HCT116 (cell line): ENCODE results near the gene GSK3A. TPM values are rescaled to one million over a fixed set of nuclear protein-coding genes. Genes with fewer than 3 reads are reported as not detected.
A peak's percentile ranks its signal among the peaks of the same experiment; 100 is the strongest.

Experiments used
- ATAC-seq: fragments of 200-7000 bp; cut with Tn5 transposase; 2 replicates; pipeline ENCODE4 v1.9.1; 2020; ENCODE audit warnings: mild to moderate bottlenecking, moderate library complexity
- BruUV-seq: library from RNA; stranded (reverse); fragments of 400-500 nt; replicated peaks from 2 replicates; lab custom pipeline; 2021; lab: Mats Ljungman, UMichigan
- CTCF ChIA-PET: fragments of 300-600 bp; sonication (Branson Sonifier 250); formaldehyde crosslinking; loops from one replicate; lab custom pipeline; 2021; ENCODE audit warnings: antibody characterized with exemption; lab: Charles Lee
- POLR2A ChIA-PET: fragments of 300-600, 350-600 bp; sonication (Branson Sonifier 250); formaldehyde crosslinking; loops from one replicate; lab custom pipeline; 2021; ENCODE audit warnings: antibody characterized with exemption; lab: Charles Lee
- RAD21 ChIA-PET, 2 experiments: fragments of 300-600 bp; sonication (Branson Sonifier 250); formaldehyde crosslinking; loops; one replicate each; lab custom pipeline; 2023; ENCODE audit warnings: low total read pairs in 2 of 2; ENCODE audit not compliant: uncharacterized antibody in 2 of 2, unreplicated experiment in 2 of 2, low non-redundant PET in 1 of 2; lab: Charles Lee
- DNase-seq: peaks from one replicate; pipeline ENCODE4 v3.0.0-alpha.2; 2010; ENCODE audit warnings: low read depth, low spot score
- H2AFZ ChIP-seq: fragments of 200-600 bp; shearing (Covaris generic), sonication (generic); 2 replicates; pipeline ENCODE4 v1.6.1; 2017; ENCODE audit warnings: low read depth, mixed run types, mixed read lengths, antibody characterized with exemption, low read length; ENCODE audit not compliant: poor library complexity, severe bottlenecking
- H3K27ac ChIP-seq: 2 replicates; pipeline ENCODE4 v1.5.1; 2012; ENCODE audit warnings: low read depth, low read length
- H3K27me3 ChIP-seq: fragments of 200-600 bp; sonication (generic); 2 replicates; pipeline ENCODE4 v1.6.1; 2016; ENCODE audit warnings: mixed run types, low read length, mixed read lengths; ENCODE audit not compliant: insufficient read depth
- H3K36me3 ChIP-seq, 2 experiments: fragments of 200-500 bp in 1 of 2; fragments of 200-600 bp in 1 of 2; sonication (Bioruptor generic) in 1 of 2; sonication (generic) in 1 of 2; 2 replicates each; pipeline versions ENCODE4 v1.5.1 to v1.6.1; 2014 to 2016; ENCODE audit warnings: low read length in 2 of 2, inconsistent platforms in 1 of 2, mixed read lengths in 1 of 2, mixed run types in 1 of 2; ENCODE audit not compliant: insufficient read depth in 2 of 2, control insufficient read depth in 1 of 2
- H3K4me1 ChIP-seq, 2 experiments: fragments of 200-600 bp in 1 of 2; sonication (generic) in 1 of 2; 2 replicates each; pipeline versions ENCODE4 v1.5.1 to v1.6.1; 2012 to 2017; ENCODE audit warnings: low read length in 2 of 2, inconsistent platforms in 1 of 2, mild to moderate bottlenecking in 1 of 2, mixed read lengths in 1 of 2, mixed run types in 1 of 2, moderate library complexity in 1 of 2; ENCODE audit not compliant: insufficient read depth in 2 of 2, control insufficient read depth in 1 of 2
- H3K4me2 ChIP-seq: fragments of 200-600 bp; sonication (generic); 2 replicates; pipeline ENCODE4 v1.6.1; 2017; ENCODE audit warnings: mixed run types, low read length, mixed read lengths
- H3K4me3 ChIP-seq, 2 experiments: fragments of 200-600 bp in 1 of 2; sonication (generic) in 1 of 2; replicated peaks in 1 of 2; 2 replicates each; pipeline ENCODE4 v1.5.1; 2011 to 2016; ENCODE audit warnings: low read length in 2 of 2, control low read depth in 1 of 2, low read depth in 1 of 2, mild to moderate bottlenecking in 1 of 2, mixed read lengths in 1 of 2, mixed run types in 1 of 2
- H3K79me2 ChIP-seq: fragments of 200-600 bp; sonication (generic); 2 replicates; pipeline ENCODE4 v1.6.1; 2017; ENCODE audit warnings: mild to moderate bottlenecking, mixed run types, low read length, moderate library complexity, mixed read lengths; ENCODE audit not compliant: insufficient read depth
- H3K9ac ChIP-seq: fragments of 200-600 bp; sonication (generic); 2 replicates; pipeline ENCODE4 v1.6.1; 2016; ENCODE audit warnings: low read length, mixed read lengths
- H3K9me2 ChIP-seq: fragments of 200-600 bp; sonication (generic), shearing (Covaris generic); 2 replicates; pipeline ENCODE4 v1.6.1; 2017; ENCODE audit warnings: mixed run types, mild to moderate bottlenecking, moderate library complexity; ENCODE audit not compliant: insufficient read depth
- H3K9me3 ChIP-seq, 2 experiments: fragments of 200-500 bp in 1 of 2; fragments of 200-600 bp in 1 of 2; sonication (Bioruptor generic) in 1 of 2; sonication (generic) in 1 of 2; 2 replicates each; pipeline ENCODE4 v1.6.1; 2014 to 2017; ENCODE audit warnings: low read length in 2 of 2, mixed read lengths in 2 of 2, inconsistent platforms in 1 of 2, low read depth in 1 of 2, mild to moderate bottlenecking in 1 of 2, mixed run types in 1 of 2, moderate library complexity in 1 of 2; ENCODE audit not compliant: control insufficient read depth in 1 of 2, insufficient read depth in 1 of 2
- H4K20me1 ChIP-seq: fragments of 200-600 bp; sonication (generic), shearing (Covaris generic); 2 replicates; pipeline ENCODE4 v1.6.1; 2017; ENCODE audit warnings: mixed run types, mild to moderate bottlenecking, moderate library complexity; ENCODE audit not compliant: insufficient read depth
- ATF3 ChIP-seq: IDR thresholded peaks from 2 replicates; pipeline ENCODE4 v1.6.1; 2012
- MAX ChIP-seq: IDR thresholded peaks from 2 replicates; pipeline ENCODE4 v1.6.1; 2012
- POLR2A ChIP-seq: IDR thresholded peaks from 2 replicates; pipeline ENCODE4 v1.7.0; 2011; ENCODE audit warnings: borderline replicate concordance; ENCODE audit not compliant: insufficient read depth, insufficient read length; ENCODE audit errors: extremely low read depth
- POLR2AphosphoS5 ChIP-seq: IDR thresholded peaks from 2 replicates; pipeline ENCODE4 v1.6.1; 2011; ENCODE audit warnings: mild to moderate bottlenecking, low read depth, low read length, moderate library complexity
- RAD21 ChIP-seq: IDR thresholded peaks from 2 replicates; pipeline ENCODE4 v1.6.1; 2012; ENCODE audit warnings: low read depth, mild to moderate bottlenecking
- SRF ChIP-seq: IDR thresholded peaks from 2 replicates; pipeline ENCODE4 v1.6.1; 2012; ENCODE audit warnings: low read depth
- ZBTB33 ChIP-seq: IDR thresholded peaks from 2 replicates; pipeline ENCODE4 v1.6.1; 2011; ENCODE audit warnings: mild to moderate bottlenecking, low read length, moderate library complexity; ENCODE audit not compliant: insufficient replicate concordance; ENCODE audit errors: extremely low read depth
- intact Hi-C: fragments of 100-400 bp; cut with micrococcal nuclease; formaldehyde crosslinking; loops from 2 replicates; pipeline ENCODE4 v1.10.0; 2022
- total RNA-seq: library from RNA; stranded (reverse); gene quantifications from one replicate; pipeline ENCODE4 v1.2.1, GENCODE V29; 2021; ENCODE audit not compliant: unreplicated experiment

GSK3A gene
- total RNA-seq, 1 experiment from 2014 or later: 57.2 TPM

- POLR2A ChIA-PET: interaction anchor here (1.4 to 1.9 kb wide), 2 partner anchors 8 to 149 kb away, joined by 4 to 6 read pairs; partner anchors contain the start of gene ERF
- Histone ChIP-seq H3K9ac (no peak overlapping the region), H3K9me2 (no peaks in the 10 kb centered on the region), H3K36me3 (peaks cover 0 to 7% of the 10 kb centered on the region in 2 experiments; a peak in 2 of 4 replicates), H3K4me1 (peaks cover 24 to 47% of the 10 kb centered on the region in 2 experiments), H3K4me2 (no peak overlapping the region), H3K9me3 (no peaks in the 10 kb centered on the region), H3K27me3 (no peaks in the 10 kb centered on the region), H3K4me3 (no peak overlapping the region), H3K79me2 (peaks cover 38% of the 10 kb centered on the region), H3K27ac (no peak overlapping the region), H4K20me1 (peaks cover 3% of the 10 kb centered on the region; the same call in 1 of the 2 replicates), H2AFZ (no peak overlapping the region)
- intact Hi-C loops: loop anchor here (2.0 kb wide), 1 partner anchor 49 kb away; no protein-coding TSS in a partner anchor
- RAD21 ChIA-PET: no interaction called here
- no TSS peak for BruUV-seq
- DNase-seq (no peak), ATAC-seq (no peak)
- CTCF ChIA-PET: interaction anchor here (1.3 to 3.8 kb wide), 4 partner anchors 33 to 138 kb away, joined by 4 to 63 read pairs (median 16); no protein-coding TSS in a partner anchor
- TF ChIP-seq ATF3: no peak
These were observed 5.3 kb upstream of the GSK3A start for GRCh38 chr19:42247640-42248199.

GRCh38 chr19:42246922-42247639 is 4.7 kb upstream of the GSK3A start:
- CTCF ChIA-PET: interaction anchor here (0.9 to 3.8 kb wide), 16 partner anchors 9 to 193 kb away, joined by 3 to 63 read pairs (median 4); partner anchors contain the start of genes CIC, PAFAH1B3, POU2F2 and PRR19
- no peaks in the 10 kb centered on the region for H3K27me3 ChIP-seq
- TF ChIP-seq POLR2A (no peak), RAD21 (no peak), MAX (no peak), ZBTB33 (no peak), POLR2AphosphoS5 (no peak; the same call in 1 of the 2 replicates), SRF (no peak)
- TF ChIP-seq, all 23 proteins: peak for 0
- Histone ChIP-seq H2AFZ (no peak overlapping the region), H3K4me3 (no peak overlapping the region), H3K27ac (peak overlapping the region; percentile 41), H3K4me1 (peaks cover 18 to 41% of the 10 kb centered on the region in 2 experiments), H3K9me3 (no peaks in the 10 kb centered on the region), H3K36me3 (peaks cover 0 to 7% of the 10 kb centered on the region in 2 experiments; a peak in 1 of 4 replicates), H3K4me2 (peak overlapping the region; percentile 20; the same call in 1 of the 2 replicates), H3K9me2 (no peaks in the 10 kb centered on the region), H4K20me1 (peaks cover 3% of the 10 kb centered on the region; the same call in 1 of the 2 replicates), H3K79me2 (peaks cover 33% of the 10 kb centered on the region), H3K9ac (0 out of 2 replicates have a peak overlapping the region, but pooled peaks have one; percentile 14)
- ChIA-PET POLR2A (interaction anchor here (0.8 to 1.9 kb wide), 3 partner anchors 9 to 149 kb away, joined by 3 to 6 read pairs (median 4); partner anchors contain the start of gene ERF), RAD21 (interaction anchor here (0.6 to 1.8 kb wide), 5 partner anchors 23 to 141 kb away, joined by 3 to 9 read pairs (median 5); no protein-coding TSS in a partner anchor)
- intact Hi-C loops: loop anchor here (1.0 to 2.0 kb wide), 3 partner anchors 32 to 114 kb away; no protein-coding TSS in a partner anchor
- no TSS peak for BruUV-seq
- ATAC-seq (no peak), DNase-seq (no peak)
